GM23338 (cell line): ENCODE data around the gene DNAJC11. TPM values are rescaled to one million over a fixed set of nuclear protein-coding genes. Genes with fewer than 3 reads are reported as not detected.
A peak's percentile ranks its signal among the peaks of the same experiment; 100 is the strongest.

ENCODE experiments used
- ATAC-seq: fragments of 200-7000 bp; cut with Tn5 transposase; 3 replicates; pipeline ENCODE4 v1.9.1; 2020
- DNase-seq: peaks from one replicate; pipeline ENCODE4 v3.0.0-alpha.2; 2015; ENCODE audit warnings: low spot score
- H2AFZ ChIP-seq: fragments of 200-600 bp; sonication (generic); 2 replicates; pipeline ENCODE4 v1.8.0; 2016; ENCODE audit warnings: antibody characterized with exemption, mild to moderate bottlenecking, moderate library complexity
- H3F3A ChIP-seq: fragments of 200-600 bp; sonication (generic); replicated peaks from 2 replicates; pipeline ENCODE4 v1.8.0; 2017; ENCODE audit warnings: antibody characterized with exemption, mixed run types, low read depth
- H3K27ac ChIP-seq: fragments of 200-600 bp; sonication (generic); 2 replicates; pipeline ENCODE4 v1.6.1; 2016; ENCODE audit warnings: low read depth
- H3K27me3 ChIP-seq: fragments of 200-600 bp; sonication (generic); 2 replicates; pipeline ENCODE4 v1.8.0; 2016; ENCODE audit warnings: mild to moderate bottlenecking, mixed run types, moderate library complexity; ENCODE audit not compliant: insufficient read depth
- H3K36me3 ChIP-seq: fragments of 200-600 bp; sonication (generic); 2 replicates; pipeline ENCODE4 v1.8.0; 2016; ENCODE audit warnings: mild to moderate bottlenecking; ENCODE audit not compliant: insufficient read depth
- H3K4me1 ChIP-seq: fragments of 200-600 bp; sonication (generic); 2 replicates; pipeline ENCODE4 v1.8.0; 2016; ENCODE audit warnings: mild to moderate bottlenecking, moderate library complexity; ENCODE audit not compliant: insufficient read depth
- H3K4me2 ChIP-seq: fragments of 200-600 bp; sonication (generic); 2 replicates; pipeline ENCODE4 v1.7.1; 2017; ENCODE audit warnings: mixed run types
- H3K4me3 ChIP-seq: fragments of 200-600 bp; sonication (generic); 2 replicates; pipeline ENCODE4 v1.6.1; 2016; ENCODE audit warnings: mixed run types
- H3K79me2 ChIP-seq: fragments of 200-600 bp; sonication (generic); replicated peaks from 2 replicates; pipeline ENCODE4 v1.8.0; 2017; ENCODE audit warnings: mild to moderate bottlenecking; ENCODE audit not compliant: insufficient read depth
- H3K9me2 ChIP-seq: fragments of 200-600 bp; sonication (generic); 2 replicates; pipeline ENCODE4 v1.8.0; 2017; ENCODE audit not compliant: insufficient read depth
- H4K20me1 ChIP-seq: fragments of 200-600 bp; sonication (generic); replicated peaks from 2 replicates; pipeline ENCODE4 v1.8.0; 2017; ENCODE audit warnings: mild to moderate bottlenecking; ENCODE audit not compliant: insufficient read depth
- H3K27ac Mint-ChIP-seq: 2 replicates; pipeline ENCODE4 v1.8.0; 2020; ENCODE audit warnings: inconsistent platforms, mild to moderate bottlenecking, moderate library complexity, mixed read lengths
- H3K27me3 Mint-ChIP-seq: 3 replicates; pipeline ENCODE4 v1.8.0; 2022; ENCODE audit warnings: low read depth, mild to moderate bottlenecking, moderate library complexity, mixed read lengths, inconsistent platforms; ENCODE audit not compliant: insufficient read depth, poor library complexity
- H3K36me3 Mint-ChIP-seq: 3 replicates; pipeline ENCODE4 v1.8.0; 2021; ENCODE audit warnings: low read depth, mild to moderate bottlenecking, inconsistent platforms, moderate library complexity, mixed read lengths
- H3K4me1 Mint-ChIP-seq: 3 replicates; pipeline ENCODE4 v1.8.0; 2020; ENCODE audit warnings: mild to moderate bottlenecking, inconsistent platforms, mixed read lengths
- H3K4me3 Mint-ChIP-seq: 3 replicates; pipeline ENCODE4 v1.8.0; 2021; ENCODE audit warnings: moderate library complexity, mild to moderate bottlenecking, inconsistent platforms, mixed read lengths
- H3K9me3 Mint-ChIP-seq: 3 replicates; pipeline ENCODE4 v1.8.0; 2020; ENCODE audit warnings: moderate library complexity, mild to moderate bottlenecking, inconsistent platforms, mixed read lengths
- CREB1 ChIP-seq: fragments of 250-450 bp; sonication (Bioruptor Pico); IDR thresholded peaks from 2 replicates; pipeline ENCODE4 v1.5.0; 2020; ENCODE audit warnings: low read depth, mild to moderate bottlenecking, moderate library complexity
- EZH2 ChIP-seq: fragments of 200-600 bp; sonication (generic); IDR thresholded peaks from one replicate; pipeline ENCODE4 v1.8.0; 2017; ENCODE audit warnings: antibody characterized with exemption, mild to moderate bottlenecking, low read depth; ENCODE audit not compliant: unreplicated experiment
- EZH2phosphoT487 ChIP-seq: fragments of 200-600 bp; sonication (generic); IDR thresholded peaks from one replicate; pipeline ENCODE4 v1.8.1; 2018; ENCODE audit warnings: antibody characterized with exemption; ENCODE audit not compliant: unreplicated experiment
- JUNB ChIP-seq: IDR thresholded peaks from one replicate; pipeline ENCODE4 v1.6.1; 2016; ENCODE audit warnings: antibody characterized with exemption; ENCODE audit not compliant: unreplicated experiment
- NANOG ChIP-seq: IDR thresholded peaks from 2 replicates; pipeline ENCODE4 v1.6.1; 2016; ENCODE audit warnings: antibody characterized with exemption, borderline replicate concordance
- POLR2AphosphoS5 ChIP-seq: IDR thresholded peaks from 2 replicates; pipeline ENCODE4 v1.6.1; 2016; ENCODE audit warnings: antibody characterized with exemption, low read depth
- STAT1 ChIP-seq: IDR thresholded peaks from one replicate; pipeline ENCODE4 v1.6.1; 2016; ENCODE audit warnings: antibody characterized with exemption; ENCODE audit not compliant: unreplicated experiment
- polyA plus RNA-seq: library from polyadenylated mRNA; unstranded; fragments of >200 nt; fragmentation: Nextera tagmentation; extraction: Ambion mirVana; gene quantifications from 2 replicates; pipeline ENCODE4 v1.2.1, GENCODE V29; 2016
- total RNA-seq: library from RNA; depleted of rRNA; stranded (reverse); fragments of >200 nt; shearing (Covaris generic); gene quantifications from 2 replicates; pipeline ENCODE4 v1.2.3, GENCODE V29; 2014
- TF ChIP-seq, protein P1 (sequence below): IDR thresholded peaks from 2 replicates; pipeline ENCODE4 v1.6.1; 2016; ENCODE audit warnings: antibody characterized with exemption
- TF ChIP-seq, protein P2 (sequence below): IDR thresholded peaks from one replicate; pipeline ENCODE4 v1.6.1; 2018; ENCODE audit warnings: antibody characterized with exemption; ENCODE audit not compliant: unreplicated experiment
- TF ChIP-seq, protein P3 (sequence below): fragments of 250-450 bp; sonication (Bioruptor Pico); IDR thresholded peaks from 2 replicates; pipeline ENCODE4 v1.5.0; 2020; ENCODE audit warnings: mild to moderate bottlenecking, moderate library complexity

The DNAJC11 gene
- total and polyA plus RNA-seq, 2 experiments from 2014 or later: 48.4 to 67.2 TPM

- Histone ChIP-seq H3K9me2 (no peaks in the 10 kb centered on the region), H3K36me3 (peaks cover 16% of the 10 kb centered on the region), H3K4me3 (no peak overlapping the region), H3K79me2 (peaks cover 11% of the 10 kb centered on the region), H3F3A (no peaks in the 10 kb centered on the region), H4K20me1 (no peaks in the 10 kb centered on the region; the same call in 1 of the 2 replicates), H2AFZ (no peak overlapping the region), H3K27me3 (no peaks in the 10 kb centered on the region), H3K4me2 (no peak overlapping the region), H3K27ac (no peak overlapping the region), H3K4me1 (no peaks in the 10 kb centered on the region)
- Mint-ChIP-seq H3K4me3 (no peak overlapping the region), H3K9me3 (no peaks in the 10 kb centered on the region), H3K27ac (peak overlapping the region; percentile 76; the same call in 1 of the 2 replicates), H3K4me1 (no peaks in the 10 kb centered on the region), H3K27me3 (peaks cover 2% of the 10 kb centered on the region), H3K36me3 (peaks cover 40% of the 10 kb centered on the region)
- DNase-seq (no peak), ATAC-seq (no peak)
- TF ChIP-seq EZH2phosphoT487 (no peak), EZH2 (no peak), POLR2AphosphoS5 (no peak), CREB1 (no peak), JUNB (no peak), STAT1 (no peak), NANOG (no peak)
- TF ChIP-seq, protein P1, sequence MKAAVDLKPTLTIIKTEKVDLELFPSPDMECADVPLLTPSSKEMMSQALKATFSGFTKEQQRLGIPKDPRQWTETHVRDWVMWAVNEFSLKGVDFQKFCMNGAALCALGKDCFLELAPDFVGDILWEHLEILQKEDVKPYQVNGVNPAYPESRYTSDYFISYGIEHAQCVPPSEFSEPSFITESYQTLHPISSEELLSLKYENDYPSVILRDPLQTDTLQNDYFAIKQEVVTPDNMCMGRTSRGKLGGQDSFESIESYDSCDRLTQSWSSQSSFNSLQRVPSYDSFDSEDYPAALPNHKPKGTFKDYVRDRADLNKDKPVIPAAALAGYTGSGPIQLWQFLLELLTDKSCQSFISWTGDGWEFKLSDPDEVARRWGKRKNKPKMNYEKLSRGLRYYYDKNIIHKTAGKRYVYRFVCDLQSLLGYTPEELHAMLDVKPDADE: no peak
- TF ChIP-seq, protein P2, sequence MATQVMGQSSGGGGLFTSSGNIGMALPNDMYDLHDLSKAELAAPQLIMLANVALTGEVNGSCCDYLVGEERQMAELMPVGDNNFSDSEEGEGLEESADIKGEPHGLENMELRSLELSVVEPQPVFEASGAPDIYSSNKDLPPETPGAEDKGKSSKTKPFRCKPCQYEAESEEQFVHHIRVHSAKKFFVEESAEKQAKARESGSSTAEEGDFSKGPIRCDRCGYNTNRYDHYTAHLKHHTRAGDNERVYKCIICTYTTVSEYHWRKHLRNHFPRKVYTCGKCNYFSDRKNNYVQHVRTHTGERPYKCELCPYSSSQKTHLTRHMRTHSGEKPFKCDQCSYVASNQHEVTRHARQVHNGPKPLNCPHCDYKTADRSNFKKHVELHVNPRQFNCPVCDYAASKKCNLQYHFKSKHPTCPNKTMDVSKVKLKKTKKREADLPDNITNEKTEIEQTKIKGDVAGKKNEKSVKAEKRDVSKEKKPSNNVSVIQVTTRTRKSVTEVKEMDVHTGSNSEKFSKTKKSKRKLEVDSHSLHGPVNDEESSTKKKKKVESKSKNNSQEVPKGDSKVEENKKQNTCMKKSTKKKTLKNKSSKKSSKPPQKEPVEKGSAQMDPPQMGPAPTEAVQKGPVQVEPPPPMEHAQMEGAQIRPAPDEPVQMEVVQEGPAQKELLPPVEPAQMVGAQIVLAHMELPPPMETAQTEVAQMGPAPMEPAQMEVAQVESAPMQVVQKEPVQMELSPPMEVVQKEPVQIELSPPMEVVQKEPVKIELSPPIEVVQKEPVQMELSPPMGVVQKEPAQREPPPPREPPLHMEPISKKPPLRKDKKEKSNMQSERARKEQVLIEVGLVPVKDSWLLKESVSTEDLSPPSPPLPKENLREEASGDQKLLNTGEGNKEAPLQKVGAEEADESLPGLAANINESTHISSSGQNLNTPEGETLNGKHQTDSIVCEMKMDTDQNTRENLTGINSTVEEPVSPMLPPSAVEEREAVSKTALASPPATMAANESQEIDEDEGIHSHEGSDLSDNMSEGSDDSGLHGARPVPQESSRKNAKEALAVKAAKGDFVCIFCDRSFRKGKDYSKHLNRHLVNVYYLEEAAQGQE: no peak
- TF ChIP-seq, protein P3, sequence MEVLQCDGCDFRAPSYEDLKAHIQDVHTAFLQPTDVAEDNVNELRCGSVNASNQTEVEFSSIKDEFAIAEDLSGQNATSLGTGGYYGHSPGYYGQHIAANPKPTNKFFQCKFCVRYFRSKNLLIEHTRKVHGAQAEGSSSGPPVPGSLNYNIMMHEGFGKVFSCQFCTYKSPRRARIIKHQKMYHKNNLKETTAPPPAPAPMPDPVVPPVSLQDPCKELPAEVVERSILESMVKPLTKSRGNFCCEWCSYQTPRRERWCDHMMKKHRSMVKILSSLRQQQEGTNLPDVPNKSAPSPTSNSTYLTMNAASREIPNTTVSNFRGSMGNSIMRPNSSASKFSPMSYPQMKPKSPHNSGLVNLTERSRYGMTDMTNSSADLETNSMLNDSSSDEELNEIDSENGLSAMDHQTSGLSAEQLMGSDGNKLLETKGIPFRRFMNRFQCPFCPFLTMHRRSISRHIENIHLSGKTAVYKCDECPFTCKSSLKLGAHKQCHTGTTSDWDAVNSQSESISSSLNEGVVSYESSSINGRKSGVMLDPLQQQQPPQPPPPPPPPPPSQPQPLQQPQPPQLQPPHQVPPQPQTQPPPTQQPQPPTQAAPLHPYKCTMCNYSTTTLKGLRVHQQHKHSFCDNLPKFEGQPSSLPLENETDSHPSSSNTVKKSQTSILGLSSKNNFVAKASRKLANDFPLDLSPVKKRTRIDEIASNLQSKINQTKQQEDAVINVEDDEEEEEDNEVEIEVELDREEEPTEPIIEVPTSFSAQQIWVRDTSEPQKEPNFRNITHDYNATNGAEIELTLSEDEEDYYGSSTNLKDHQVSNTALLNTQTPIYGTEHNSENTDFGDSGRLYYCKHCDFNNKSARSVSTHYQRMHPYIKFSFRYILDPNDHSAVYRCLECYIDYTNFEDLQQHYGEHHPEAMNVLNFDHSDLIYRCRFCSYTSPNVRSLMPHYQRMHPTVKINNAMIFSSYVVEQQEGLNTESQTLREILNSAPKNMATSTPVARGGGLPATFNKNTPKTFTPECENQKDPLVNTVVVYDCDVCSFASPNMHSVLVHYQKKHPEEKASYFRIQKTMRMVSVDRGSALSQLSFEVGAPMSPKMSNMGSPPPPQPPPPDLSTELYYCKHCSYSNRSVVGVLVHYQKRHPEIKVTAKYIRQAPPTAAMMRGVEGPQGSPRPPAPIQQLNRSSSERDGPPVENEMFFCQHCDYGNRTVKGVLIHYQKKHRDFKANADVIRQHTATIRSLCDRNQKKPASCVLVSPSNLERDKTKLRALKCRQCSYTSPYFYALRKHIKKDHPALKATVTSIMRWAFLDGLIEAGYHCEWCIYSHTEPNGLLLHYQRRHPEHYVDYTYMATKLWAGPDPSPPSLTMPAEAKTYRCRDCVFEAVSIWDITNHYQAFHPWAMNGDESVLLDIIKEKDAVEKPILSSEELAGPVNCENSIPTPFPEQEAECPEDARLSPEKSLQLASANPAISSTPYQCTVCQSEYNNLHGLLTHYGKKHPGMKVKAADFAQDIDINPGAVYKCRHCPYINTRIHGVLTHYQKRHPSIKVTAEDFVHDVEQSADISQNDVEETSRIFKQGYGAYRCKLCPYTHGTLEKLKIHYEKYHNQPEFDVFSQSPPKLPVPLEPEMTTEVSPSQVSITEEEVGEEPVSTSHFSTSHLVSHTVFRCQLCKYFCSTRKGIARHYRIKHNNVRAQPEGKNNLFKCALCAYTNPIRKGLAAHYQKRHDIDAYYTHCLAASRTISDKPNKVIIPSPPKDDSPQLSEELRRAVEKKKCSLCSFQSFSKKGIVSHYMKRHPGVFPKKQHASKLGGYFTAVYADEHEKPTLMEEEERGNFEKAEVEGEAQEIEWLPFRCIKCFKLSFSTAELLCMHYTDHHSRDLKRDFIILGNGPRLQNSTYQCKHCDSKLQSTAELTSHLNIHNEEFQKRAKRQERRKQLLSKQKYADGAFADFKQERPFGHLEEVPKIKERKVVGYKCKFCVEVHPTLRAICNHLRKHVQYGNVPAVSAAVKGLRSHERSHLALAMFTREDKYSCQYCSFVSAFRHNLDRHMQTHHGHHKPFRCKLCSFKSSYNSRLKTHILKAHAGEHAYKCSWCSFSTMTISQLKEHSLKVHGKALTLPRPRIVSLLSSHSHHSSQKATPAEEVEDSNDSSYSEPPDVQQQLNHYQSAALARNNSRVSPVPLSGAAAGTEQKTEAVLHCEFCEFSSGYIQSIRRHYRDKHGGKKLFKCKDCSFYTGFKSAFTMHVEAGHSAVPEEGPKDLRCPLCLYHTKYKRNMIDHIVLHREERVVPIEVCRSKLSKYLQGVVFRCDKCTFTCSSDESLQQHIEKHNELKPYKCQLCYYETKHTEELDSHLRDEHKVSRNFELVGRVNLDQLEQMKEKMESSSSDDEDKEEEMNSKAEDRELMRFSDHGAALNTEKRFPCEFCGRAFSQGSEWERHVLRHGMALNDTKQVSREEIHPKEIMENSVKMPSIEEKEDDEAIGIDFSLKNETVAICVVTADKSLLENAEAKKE (CRISPR knock-in tag): no peak
Observed at GRCh38 chr1:6652986-6653385, 48.6 kb downstream of the DNAJC11 start.
